GM23338 (cell line): ENCODE measurements around the gene VPS39. TPM values are rescaled to one million over a fixed set of nuclear protein-coding genes. Genes with fewer than 3 reads are reported as not detected.

Source experiments
- ATAC-seq: fragments of 200-7000 bp; cut with Tn5 transposase; 3 replicates; pipeline ENCODE4 v1.9.1; 2020
- DNase-seq: peaks from one replicate; pipeline ENCODE4 v3.0.0-alpha.2; 2015; ENCODE audit warnings: low spot score
- H2AFZ ChIP-seq: fragments of 200-600 bp; sonication (generic); 2 replicates; pipeline ENCODE4 v1.8.0; 2016; ENCODE audit warnings: antibody characterized with exemption, mild to moderate bottlenecking, moderate library complexity
- H3F3A ChIP-seq: fragments of 200-600 bp; sonication (generic); replicated peaks from 2 replicates; pipeline ENCODE4 v1.8.0; 2017; ENCODE audit warnings: antibody characterized with exemption, mixed run types, low read depth
- H3K27ac ChIP-seq: fragments of 200-600 bp; sonication (generic); 2 replicates; pipeline ENCODE4 v1.6.1; 2016; ENCODE audit warnings: low read depth
- H3K27me3 ChIP-seq: fragments of 200-600 bp; sonication (generic); 2 replicates; pipeline ENCODE4 v1.8.0; 2016; ENCODE audit warnings: mild to moderate bottlenecking, mixed run types, moderate library complexity; ENCODE audit not compliant: insufficient read depth
- H3K36me3 ChIP-seq: fragments of 200-600 bp; sonication (generic); 2 replicates; pipeline ENCODE4 v1.8.0; 2016; ENCODE audit warnings: mild to moderate bottlenecking; ENCODE audit not compliant: insufficient read depth
- H3K4me1 ChIP-seq: fragments of 200-600 bp; sonication (generic); 2 replicates; pipeline ENCODE4 v1.8.0; 2016; ENCODE audit warnings: mild to moderate bottlenecking, moderate library complexity; ENCODE audit not compliant: insufficient read depth
- H3K4me2 ChIP-seq: fragments of 200-600 bp; sonication (generic); 2 replicates; pipeline ENCODE4 v1.7.1; 2017; ENCODE audit warnings: mixed run types
- H3K4me3 ChIP-seq: fragments of 200-600 bp; sonication (generic); 2 replicates; pipeline ENCODE4 v1.6.1; 2016; ENCODE audit warnings: mixed run types
- H3K79me2 ChIP-seq: fragments of 200-600 bp; sonication (generic); replicated peaks from 2 replicates; pipeline ENCODE4 v1.8.0; 2017; ENCODE audit warnings: mild to moderate bottlenecking; ENCODE audit not compliant: insufficient read depth
- H3K9me2 ChIP-seq: fragments of 200-600 bp; sonication (generic); 2 replicates; pipeline ENCODE4 v1.8.0; 2017; ENCODE audit not compliant: insufficient read depth
- H4K20me1 ChIP-seq: fragments of 200-600 bp; sonication (generic); replicated peaks from 2 replicates; pipeline ENCODE4 v1.8.0; 2017; ENCODE audit warnings: mild to moderate bottlenecking; ENCODE audit not compliant: insufficient read depth
- H3K27ac Mint-ChIP-seq: 2 replicates; pipeline ENCODE4 v1.8.0; 2020; ENCODE audit warnings: inconsistent platforms, mild to moderate bottlenecking, moderate library complexity, mixed read lengths
- H3K27me3 Mint-ChIP-seq: 3 replicates; pipeline ENCODE4 v1.8.0; 2022; ENCODE audit warnings: low read depth, mild to moderate bottlenecking, moderate library complexity, mixed read lengths, inconsistent platforms; ENCODE audit not compliant: insufficient read depth, poor library complexity
- H3K36me3 Mint-ChIP-seq: 3 replicates; pipeline ENCODE4 v1.8.0; 2021; ENCODE audit warnings: low read depth, mild to moderate bottlenecking, inconsistent platforms, moderate library complexity, mixed read lengths
- H3K4me1 Mint-ChIP-seq: 3 replicates; pipeline ENCODE4 v1.8.0; 2020; ENCODE audit warnings: mild to moderate bottlenecking, inconsistent platforms, mixed read lengths
- H3K4me3 Mint-ChIP-seq: 3 replicates; pipeline ENCODE4 v1.8.0; 2021; ENCODE audit warnings: moderate library complexity, mild to moderate bottlenecking, inconsistent platforms, mixed read lengths
- H3K9me3 Mint-ChIP-seq: 3 replicates; pipeline ENCODE4 v1.8.0; 2020; ENCODE audit warnings: moderate library complexity, mild to moderate bottlenecking, inconsistent platforms, mixed read lengths
- CREB1 ChIP-seq: fragments of 250-450 bp; sonication (Bioruptor Pico); IDR thresholded peaks from 2 replicates; pipeline ENCODE4 v1.5.0; 2020; ENCODE audit warnings: low read depth, mild to moderate bottlenecking, moderate library complexity
- EZH2phosphoT487 ChIP-seq: fragments of 200-600 bp; sonication (generic); IDR thresholded peaks from one replicate; pipeline ENCODE4 v1.8.1; 2018; ENCODE audit warnings: antibody characterized with exemption; ENCODE audit not compliant: unreplicated experiment
- JUNB ChIP-seq: IDR thresholded peaks from one replicate; pipeline ENCODE4 v1.6.1; 2016; ENCODE audit warnings: antibody characterized with exemption; ENCODE audit not compliant: unreplicated experiment
- NANOG ChIP-seq: IDR thresholded peaks from 2 replicates; pipeline ENCODE4 v1.6.1; 2016; ENCODE audit warnings: antibody characterized with exemption, borderline replicate concordance
- STAT1 ChIP-seq: IDR thresholded peaks from one replicate; pipeline ENCODE4 v1.6.1; 2016; ENCODE audit warnings: antibody characterized with exemption; ENCODE audit not compliant: unreplicated experiment
- polyA plus RNA-seq: library from polyadenylated mRNA; unstranded; fragments of >200 nt; fragmentation: Nextera tagmentation; extraction: Ambion mirVana; gene quantifications from 2 replicates; pipeline ENCODE4 v1.2.1, GENCODE V29; 2016
- total RNA-seq: library from RNA; depleted of rRNA; stranded (reverse); fragments of >200 nt; shearing (Covaris generic); gene quantifications from 2 replicates; pipeline ENCODE4 v1.2.3, GENCODE V29; 2014
- TF ChIP-seq, protein P1 (sequence below): fragments of 250-450 bp; sonication (Bioruptor Pico); IDR thresholded peaks from 2 replicates; pipeline ENCODE4 v1.5.0; 2020; ENCODE audit warnings: mild to moderate bottlenecking, moderate library complexity
- TF ChIP-seq, protein P2 (sequence below): IDR thresholded peaks from one replicate; pipeline ENCODE4 v1.6.1; 2018; ENCODE audit warnings: antibody characterized with exemption; ENCODE audit not compliant: unreplicated experiment

VPS39 gene
- total and polyA plus RNA-seq, 2 experiments from 2014 or later: 14.9 to 45.1 TPM

DNA sequence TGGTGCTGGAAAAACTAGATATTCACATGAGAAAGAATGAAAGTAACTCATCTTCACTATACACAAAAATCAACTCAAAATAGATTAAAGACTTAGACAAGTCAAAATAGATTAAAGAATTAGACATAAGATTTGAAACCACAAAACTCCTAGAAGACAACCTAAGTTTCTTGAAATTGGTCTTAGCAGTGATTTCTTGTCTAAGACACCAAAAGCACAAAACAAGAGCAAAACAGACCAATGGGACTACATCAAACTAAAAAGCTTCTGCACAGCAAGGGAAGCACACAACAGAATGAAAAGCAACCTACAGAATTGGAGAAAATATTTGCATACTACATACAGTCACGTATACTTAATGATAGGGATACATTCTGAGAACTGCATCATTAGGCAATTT, 6.5 kb upstream of the VPS39 start:
- TF ChIP-seq NANOG (no peak), CREB1 (CRISPR knock-in tag) (no peak), EZH2phosphoT487 (no peak), STAT1 (no peak)
- peaks cover 3% of the 10 kb centered on the region for H3K27me3 Mint-ChIP-seq
- Histone ChIP-seq H3K27ac (no peak overlapping the region), H3K4me3 (no peak overlapping the region), H4K20me1 (0 out of 2 replicates have a peak, but pooled peaks cover 2% of the 10 kb centered on the region), H3K79me2 (no peaks in the 10 kb centered on the region), H3K36me3 (peaks cover 47% of the 10 kb centered on the region; the same call in 1 of the 2 replicates), H3K9me2 (no peaks in the 10 kb centered on the region), H3K27me3 (no peaks in the 10 kb centered on the region), H3F3A (no peaks in the 10 kb centered on the region), H2AFZ (no peak overlapping the region), H3K4me2 (no peak overlapping the region), H3K4me1 (no peaks in the 10 kb centered on the region)
- no peak overlapping the region for H3K27ac Mint-ChIP-seq
- H3K4me1 Mint-ChIP-seq: no peaks in the 10 kb centered on the region
- H3K4me3 Mint-ChIP-seq: no peak overlapping the region
- DNase-seq: no peak
- ATAC-seq: no peak
- H3K36me3 Mint-ChIP-seq: peaks cover 58% of the 10 kb centered on the region; the same call in 2 of the 3 replicates
- no peaks in the 10 kb centered on the region for H3K9me3 Mint-ChIP-seq

DNA sequence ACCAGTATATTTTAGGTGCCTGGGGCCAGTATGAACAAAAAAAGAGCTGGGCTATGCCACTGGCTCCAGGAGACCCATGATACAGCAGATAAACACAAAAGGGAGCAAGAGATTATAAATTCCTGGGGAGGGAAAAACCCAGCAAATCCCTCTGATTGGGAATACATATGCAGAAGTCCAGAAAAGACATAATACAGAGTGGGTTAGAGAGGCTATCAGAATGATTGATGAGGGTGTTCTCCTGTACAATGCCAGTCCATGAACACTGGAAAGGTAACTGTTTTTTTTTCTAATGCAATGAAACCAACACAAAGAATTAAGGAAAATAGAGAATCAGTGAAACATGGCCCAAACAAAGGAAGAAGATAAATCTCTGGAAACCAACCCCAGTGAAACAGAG, 5.4 kb upstream of the VPS39 start:
- Histone ChIP-seq H3K4me3 (no peak overlapping the region), H3K27ac (no peak overlapping the region), H4K20me1 (0 out of 2 replicates have a peak, but pooled peaks cover 2% of the 10 kb centered on the region), H2AFZ (no peak overlapping the region), H3F3A (peaks cover 6% of the 10 kb centered on the region; the same call in 1 of the 2 replicates), H3K9me2 (no peaks in the 10 kb centered on the region; the same call in 1 of the 2 replicates), H3K4me1 (no peaks in the 10 kb centered on the region), H3K79me2 (no peaks in the 10 kb centered on the region), H3K27me3 (no peaks in the 10 kb centered on the region), H3K36me3 (peaks cover 38% of the 10 kb centered on the region; the same call in 1 of the 2 replicates), H3K4me2 (no peak overlapping the region)
- Mint-ChIP-seq H3K4me3 (no peak overlapping the region), H3K27me3 (peaks cover 3% of the 10 kb centered on the region), H3K4me1 (no peaks in the 10 kb centered on the region), H3K9me3 (no peaks in the 10 kb centered on the region), H3K27ac (no peak overlapping the region), H3K36me3 (peaks cover 49% of the 10 kb centered on the region; the same call in 2 of the 3 replicates)
- ATAC-seq: no peak
- TF ChIP-seq, protein P1, sequence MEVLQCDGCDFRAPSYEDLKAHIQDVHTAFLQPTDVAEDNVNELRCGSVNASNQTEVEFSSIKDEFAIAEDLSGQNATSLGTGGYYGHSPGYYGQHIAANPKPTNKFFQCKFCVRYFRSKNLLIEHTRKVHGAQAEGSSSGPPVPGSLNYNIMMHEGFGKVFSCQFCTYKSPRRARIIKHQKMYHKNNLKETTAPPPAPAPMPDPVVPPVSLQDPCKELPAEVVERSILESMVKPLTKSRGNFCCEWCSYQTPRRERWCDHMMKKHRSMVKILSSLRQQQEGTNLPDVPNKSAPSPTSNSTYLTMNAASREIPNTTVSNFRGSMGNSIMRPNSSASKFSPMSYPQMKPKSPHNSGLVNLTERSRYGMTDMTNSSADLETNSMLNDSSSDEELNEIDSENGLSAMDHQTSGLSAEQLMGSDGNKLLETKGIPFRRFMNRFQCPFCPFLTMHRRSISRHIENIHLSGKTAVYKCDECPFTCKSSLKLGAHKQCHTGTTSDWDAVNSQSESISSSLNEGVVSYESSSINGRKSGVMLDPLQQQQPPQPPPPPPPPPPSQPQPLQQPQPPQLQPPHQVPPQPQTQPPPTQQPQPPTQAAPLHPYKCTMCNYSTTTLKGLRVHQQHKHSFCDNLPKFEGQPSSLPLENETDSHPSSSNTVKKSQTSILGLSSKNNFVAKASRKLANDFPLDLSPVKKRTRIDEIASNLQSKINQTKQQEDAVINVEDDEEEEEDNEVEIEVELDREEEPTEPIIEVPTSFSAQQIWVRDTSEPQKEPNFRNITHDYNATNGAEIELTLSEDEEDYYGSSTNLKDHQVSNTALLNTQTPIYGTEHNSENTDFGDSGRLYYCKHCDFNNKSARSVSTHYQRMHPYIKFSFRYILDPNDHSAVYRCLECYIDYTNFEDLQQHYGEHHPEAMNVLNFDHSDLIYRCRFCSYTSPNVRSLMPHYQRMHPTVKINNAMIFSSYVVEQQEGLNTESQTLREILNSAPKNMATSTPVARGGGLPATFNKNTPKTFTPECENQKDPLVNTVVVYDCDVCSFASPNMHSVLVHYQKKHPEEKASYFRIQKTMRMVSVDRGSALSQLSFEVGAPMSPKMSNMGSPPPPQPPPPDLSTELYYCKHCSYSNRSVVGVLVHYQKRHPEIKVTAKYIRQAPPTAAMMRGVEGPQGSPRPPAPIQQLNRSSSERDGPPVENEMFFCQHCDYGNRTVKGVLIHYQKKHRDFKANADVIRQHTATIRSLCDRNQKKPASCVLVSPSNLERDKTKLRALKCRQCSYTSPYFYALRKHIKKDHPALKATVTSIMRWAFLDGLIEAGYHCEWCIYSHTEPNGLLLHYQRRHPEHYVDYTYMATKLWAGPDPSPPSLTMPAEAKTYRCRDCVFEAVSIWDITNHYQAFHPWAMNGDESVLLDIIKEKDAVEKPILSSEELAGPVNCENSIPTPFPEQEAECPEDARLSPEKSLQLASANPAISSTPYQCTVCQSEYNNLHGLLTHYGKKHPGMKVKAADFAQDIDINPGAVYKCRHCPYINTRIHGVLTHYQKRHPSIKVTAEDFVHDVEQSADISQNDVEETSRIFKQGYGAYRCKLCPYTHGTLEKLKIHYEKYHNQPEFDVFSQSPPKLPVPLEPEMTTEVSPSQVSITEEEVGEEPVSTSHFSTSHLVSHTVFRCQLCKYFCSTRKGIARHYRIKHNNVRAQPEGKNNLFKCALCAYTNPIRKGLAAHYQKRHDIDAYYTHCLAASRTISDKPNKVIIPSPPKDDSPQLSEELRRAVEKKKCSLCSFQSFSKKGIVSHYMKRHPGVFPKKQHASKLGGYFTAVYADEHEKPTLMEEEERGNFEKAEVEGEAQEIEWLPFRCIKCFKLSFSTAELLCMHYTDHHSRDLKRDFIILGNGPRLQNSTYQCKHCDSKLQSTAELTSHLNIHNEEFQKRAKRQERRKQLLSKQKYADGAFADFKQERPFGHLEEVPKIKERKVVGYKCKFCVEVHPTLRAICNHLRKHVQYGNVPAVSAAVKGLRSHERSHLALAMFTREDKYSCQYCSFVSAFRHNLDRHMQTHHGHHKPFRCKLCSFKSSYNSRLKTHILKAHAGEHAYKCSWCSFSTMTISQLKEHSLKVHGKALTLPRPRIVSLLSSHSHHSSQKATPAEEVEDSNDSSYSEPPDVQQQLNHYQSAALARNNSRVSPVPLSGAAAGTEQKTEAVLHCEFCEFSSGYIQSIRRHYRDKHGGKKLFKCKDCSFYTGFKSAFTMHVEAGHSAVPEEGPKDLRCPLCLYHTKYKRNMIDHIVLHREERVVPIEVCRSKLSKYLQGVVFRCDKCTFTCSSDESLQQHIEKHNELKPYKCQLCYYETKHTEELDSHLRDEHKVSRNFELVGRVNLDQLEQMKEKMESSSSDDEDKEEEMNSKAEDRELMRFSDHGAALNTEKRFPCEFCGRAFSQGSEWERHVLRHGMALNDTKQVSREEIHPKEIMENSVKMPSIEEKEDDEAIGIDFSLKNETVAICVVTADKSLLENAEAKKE: no peak
- TF ChIP-seq NANOG (no peak), EZH2phosphoT487 (no peak), JUNB (no peak)
- TF ChIP-seq, protein P2, sequence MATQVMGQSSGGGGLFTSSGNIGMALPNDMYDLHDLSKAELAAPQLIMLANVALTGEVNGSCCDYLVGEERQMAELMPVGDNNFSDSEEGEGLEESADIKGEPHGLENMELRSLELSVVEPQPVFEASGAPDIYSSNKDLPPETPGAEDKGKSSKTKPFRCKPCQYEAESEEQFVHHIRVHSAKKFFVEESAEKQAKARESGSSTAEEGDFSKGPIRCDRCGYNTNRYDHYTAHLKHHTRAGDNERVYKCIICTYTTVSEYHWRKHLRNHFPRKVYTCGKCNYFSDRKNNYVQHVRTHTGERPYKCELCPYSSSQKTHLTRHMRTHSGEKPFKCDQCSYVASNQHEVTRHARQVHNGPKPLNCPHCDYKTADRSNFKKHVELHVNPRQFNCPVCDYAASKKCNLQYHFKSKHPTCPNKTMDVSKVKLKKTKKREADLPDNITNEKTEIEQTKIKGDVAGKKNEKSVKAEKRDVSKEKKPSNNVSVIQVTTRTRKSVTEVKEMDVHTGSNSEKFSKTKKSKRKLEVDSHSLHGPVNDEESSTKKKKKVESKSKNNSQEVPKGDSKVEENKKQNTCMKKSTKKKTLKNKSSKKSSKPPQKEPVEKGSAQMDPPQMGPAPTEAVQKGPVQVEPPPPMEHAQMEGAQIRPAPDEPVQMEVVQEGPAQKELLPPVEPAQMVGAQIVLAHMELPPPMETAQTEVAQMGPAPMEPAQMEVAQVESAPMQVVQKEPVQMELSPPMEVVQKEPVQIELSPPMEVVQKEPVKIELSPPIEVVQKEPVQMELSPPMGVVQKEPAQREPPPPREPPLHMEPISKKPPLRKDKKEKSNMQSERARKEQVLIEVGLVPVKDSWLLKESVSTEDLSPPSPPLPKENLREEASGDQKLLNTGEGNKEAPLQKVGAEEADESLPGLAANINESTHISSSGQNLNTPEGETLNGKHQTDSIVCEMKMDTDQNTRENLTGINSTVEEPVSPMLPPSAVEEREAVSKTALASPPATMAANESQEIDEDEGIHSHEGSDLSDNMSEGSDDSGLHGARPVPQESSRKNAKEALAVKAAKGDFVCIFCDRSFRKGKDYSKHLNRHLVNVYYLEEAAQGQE: no peak
- DNase-seq: no peak
